Testis (tissue), 3 donors: ENCODE data around the gene CDKAL1. TPM values are rescaled to one million over a fixed set of nuclear protein-coding genes. Genes with fewer than 3 reads are reported as not detected.

Experiments used
- DNase-seq: peaks from one replicate; pipeline ENCODE4 v3.0.0-alpha.2; 2019
- H3K27ac ChIP-seq, 2 donors: fragments of 200-600 bp; sonication (generic); one replicate each; pipeline ENCODE4 v1.5.1; 2019
- H3K27me3 ChIP-seq: fragments of 200-600 bp; sonication (generic); one replicate; pipeline ENCODE4 v1.5.1; 2019
- H3K36me3 ChIP-seq: fragments of 200-600 bp; sonication (generic); one replicate; pipeline ENCODE4 v1.5.1; 2017; ENCODE audit warnings: low read depth; ENCODE audit errors: missing control alignments
- H3K4me1 ChIP-seq: fragments of 200-600 bp; sonication (generic); one replicate; pipeline ENCODE4 v1.5.1; 2019
- H3K4me3 ChIP-seq, 2 donors: fragments of 200-600 bp; sonication (generic); one replicate each; pipeline ENCODE4 v1.5.1; 2017 to 2019
- H3K9me3 ChIP-seq: fragments of 200-600 bp; sonication (generic); one replicate; pipeline ENCODE4 v1.5.1; 2017
- POLR2A ChIP-seq: fragments of 450-650 bp; IDR thresholded peaks from one replicate; pipeline ENCODE4 v1.6.1; 2017; ENCODE audit warnings: antibody characterized with exemption, mild to moderate bottlenecking, moderate library complexity
- WGBS, 2 donors: methylation state at CpG; one replicate each; pipeline ENCODE4 v1.1.5; 2018; 5-methylcytosine and 5-hydroxymethylcytosine counted together
- intact Hi-C: fragments of 100-400 bp; cut with DNase I; formaldehyde crosslinking; loops from one replicate; pipeline ENCODE4 v1.15.1; 2023; ENCODE audit warnings: low total_unique reads
- polyA plus RNA-seq: library from polyadenylated mRNA; stranded (reverse); fragments of 350-450 nt; fragmentation: Illumina TruSeq; extraction: RNeasy Lipid Tissue Mini Kit (QIAGEN cat#74804); gene quantifications from one replicate; pipeline ENCODE4 v1.2.3, GENCODE V29; 2014; ENCODE audit warnings: low read depth, low replicate concordance; ENCODE audit not compliant: insufficient read depth
- total RNA-seq, 2 donors: library from RNA; depleted of rRNA; stranded (reverse); fragments of >200 nt; gene quantifications; one replicate each; pipeline ENCODE4 v1.2.3, GENCODE V29; 2016
- TF ChIP-seq, protein P1 (sequence below), 3 experiments: fragments of 450-650 bp in 2 of 3; fragments of 200-600 bp in 1 of 3; sonication (generic) in 1 of 3; IDR thresholded peaks; one replicate each; pipeline ENCODE4 v1.5.1; 2016 to 2019; ENCODE audit warnings: antibody characterized with exemption in 3 of 3, mild to moderate bottlenecking in 2 of 3, moderate library complexity in 1 of 3

The CDKAL1 gene
- total and polyA plus RNA-seq, 3 donors from 2014 or later: 11.1 to 18.5 (median 16.1) TPM

DNA sequence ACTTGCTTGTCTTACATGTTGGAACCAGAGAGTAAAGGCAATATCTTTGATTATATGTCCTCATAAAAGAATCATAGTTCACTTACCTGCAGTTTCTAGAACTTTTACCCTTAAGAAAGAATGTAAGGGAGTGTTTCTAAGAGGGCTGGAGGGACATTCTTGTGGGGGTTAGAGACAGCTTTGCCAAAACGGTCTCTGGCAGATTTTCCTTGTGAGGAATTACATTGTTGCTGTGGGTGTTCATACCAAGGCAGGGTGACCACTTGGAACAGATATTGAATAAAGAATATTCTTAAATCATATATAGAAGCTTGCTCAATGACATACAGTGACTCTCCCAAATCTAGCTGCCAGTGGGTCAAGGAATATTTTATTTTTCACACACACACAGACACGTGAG, 541.7 kb downstream of the CDKAL1 start:
- DNase-seq: no peak
- Histone ChIP-seq H3K27me3 (no peaks in the 10 kb centered on the region), H3K9me3 (no peaks in the 10 kb centered on the region), H3K4me1 (no peaks in the 10 kb centered on the region), H3K36me3 (no peaks in the 10 kb centered on the region), H3K4me3 (no peak overlapping the region), H3K27ac (no peak overlapping the region)
- WGBS, 2 donors: 70 to 87% methylated on average over 2 of the region's 2 CpGs
- TF ChIP-seq POLR2A: no peak
- TF ChIP-seq, protein P1, sequence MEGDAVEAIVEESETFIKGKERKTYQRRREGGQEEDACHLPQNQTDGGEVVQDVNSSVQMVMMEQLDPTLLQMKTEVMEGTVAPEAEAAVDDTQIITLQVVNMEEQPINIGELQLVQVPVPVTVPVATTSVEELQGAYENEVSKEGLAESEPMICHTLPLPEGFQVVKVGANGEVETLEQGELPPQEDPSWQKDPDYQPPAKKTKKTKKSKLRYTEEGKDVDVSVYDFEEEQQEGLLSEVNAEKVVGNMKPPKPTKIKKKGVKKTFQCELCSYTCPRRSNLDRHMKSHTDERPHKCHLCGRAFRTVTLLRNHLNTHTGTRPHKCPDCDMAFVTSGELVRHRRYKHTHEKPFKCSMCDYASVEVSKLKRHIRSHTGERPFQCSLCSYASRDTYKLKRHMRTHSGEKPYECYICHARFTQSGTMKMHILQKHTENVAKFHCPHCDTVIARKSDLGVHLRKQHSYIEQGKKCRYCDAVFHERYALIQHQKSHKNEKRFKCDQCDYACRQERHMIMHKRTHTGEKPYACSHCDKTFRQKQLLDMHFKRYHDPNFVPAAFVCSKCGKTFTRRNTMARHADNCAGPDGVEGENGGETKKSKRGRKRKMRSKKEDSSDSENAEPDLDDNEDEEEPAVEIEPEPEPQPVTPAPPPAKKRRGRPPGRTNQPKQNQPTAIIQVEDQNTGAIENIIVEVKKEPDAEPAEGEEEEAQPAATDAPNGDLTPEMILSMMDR (IDR thresholded peaks at IDR 0.05): no peak
- intact Hi-C loops: no loop called here

DNA sequence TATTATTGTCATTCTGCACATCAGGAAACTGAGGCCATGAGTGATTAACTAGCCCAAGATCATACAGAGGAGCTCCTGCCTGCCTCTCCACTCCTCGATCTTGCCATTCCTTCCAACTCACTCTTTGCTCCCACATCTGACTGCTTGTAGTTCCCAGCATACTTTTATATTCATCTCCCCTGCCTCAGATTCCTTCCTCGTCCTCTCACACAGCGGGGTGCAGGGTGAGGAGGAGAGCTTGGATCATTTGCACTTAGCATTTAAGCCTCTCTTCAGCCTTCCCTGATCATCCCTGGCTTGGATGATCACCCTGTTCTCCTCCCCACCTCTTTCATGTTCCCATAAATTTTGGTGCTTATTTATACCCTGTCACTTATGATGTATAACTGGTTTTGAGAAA, 544.2 kb downstream of the CDKAL1 start:
- Histone ChIP-seq H3K4me1 (no peaks in the 10 kb centered on the region), H3K27me3 (no peaks in the 10 kb centered on the region), H3K36me3 (no peaks in the 10 kb centered on the region), H3K9me3 (no peaks in the 10 kb centered on the region), H3K4me3 (no peak overlapping the region), H3K27ac (no peak overlapping the region)
- intact Hi-C loops: no loop called here
- no peak for DNase-seq
- TF ChIP-seq, protein P1 (IDR thresholded peaks at IDR 0.05): no peak
- no peak for TF ChIP-seq POLR2A
- WGBS, 2 donors: 95 to 97% methylated on average over 3 of the region's 3 CpGs

DNA sequence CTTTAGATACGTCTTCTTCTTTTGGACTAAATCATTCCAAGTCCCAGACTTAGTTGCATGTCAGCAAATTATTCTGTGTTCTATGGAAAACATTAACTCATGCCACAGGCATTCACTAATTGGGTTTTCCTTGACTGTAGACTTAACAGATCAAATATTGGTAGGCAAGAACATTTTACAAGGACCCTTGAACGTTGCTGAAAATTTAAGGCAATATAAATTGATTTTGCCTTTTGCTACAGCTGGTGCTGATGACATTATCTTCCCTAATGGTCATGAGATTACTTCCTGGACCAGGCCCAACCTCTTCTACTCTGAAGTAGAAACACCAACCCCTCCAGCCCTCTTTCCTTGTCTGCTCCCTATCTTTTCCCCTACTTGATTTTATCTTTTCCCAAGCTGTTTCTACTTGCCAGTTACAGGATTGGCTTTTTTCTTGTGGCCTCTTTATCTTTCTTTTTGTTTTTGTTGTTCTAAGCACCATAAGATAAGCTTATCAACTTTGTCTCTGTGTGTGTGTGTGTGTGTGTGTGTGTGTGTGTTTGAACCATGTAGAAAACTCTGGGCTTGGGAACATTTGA, 545.3 kb downstream of the CDKAL1 start:
- Histone ChIP-seq H3K4me1 (no peaks in the 10 kb centered on the region), H3K9me3 (no peaks in the 10 kb centered on the region), H3K27me3 (no peaks in the 10 kb centered on the region), H3K27ac (no peak overlapping the region), H3K4me3 (no peak overlapping the region), H3K36me3 (no peaks in the 10 kb centered on the region)
- WGBS, 2 donors: 48 to 51% methylated on average over 2 of the region's 2 CpGs
- intact Hi-C loops: no loop called here
- DNase-seq: no peak
- TF ChIP-seq, protein P1 (IDR thresholded peaks at IDR 0.05): no peak
- TF ChIP-seq POLR2A: no peak

DNA sequence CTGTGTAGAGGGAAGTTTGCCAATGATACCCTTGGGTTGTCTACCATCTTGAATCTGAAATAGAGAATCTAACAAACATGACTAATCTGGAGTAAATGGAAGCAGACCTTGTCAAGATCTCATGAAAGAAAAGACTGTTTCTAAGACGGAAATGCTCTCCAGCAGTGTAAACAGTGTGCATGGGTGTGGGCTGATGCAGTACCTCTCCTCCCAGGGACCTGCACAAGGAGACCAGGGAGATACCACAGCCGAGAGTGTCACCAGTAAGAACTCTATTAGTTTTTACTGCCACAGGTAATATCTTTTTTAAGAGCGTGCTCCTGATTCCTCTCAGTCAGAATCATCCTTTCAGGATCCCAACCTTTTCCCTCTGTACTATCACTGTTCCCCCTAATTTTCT, 546.0 kb downstream of the CDKAL1 start:
- DNase-seq: no peak
- Histone ChIP-seq H3K36me3 (no peaks in the 10 kb centered on the region), H3K27me3 (no peaks in the 10 kb centered on the region), H3K9me3 (no peaks in the 10 kb centered on the region), H3K4me3 (no peak overlapping the region), H3K4me1 (no peaks in the 10 kb centered on the region), H3K27ac (no peak overlapping the region)
- TF ChIP-seq, protein P1 (IDR thresholded peaks at IDR 0.05): no peak
- no peak for TF ChIP-seq POLR2A
- intact Hi-C loops: no loop called here
- 92 to 97% methylated on average over 3 of the region's 3 CpGs for WGBS, 2 donors

DNA sequence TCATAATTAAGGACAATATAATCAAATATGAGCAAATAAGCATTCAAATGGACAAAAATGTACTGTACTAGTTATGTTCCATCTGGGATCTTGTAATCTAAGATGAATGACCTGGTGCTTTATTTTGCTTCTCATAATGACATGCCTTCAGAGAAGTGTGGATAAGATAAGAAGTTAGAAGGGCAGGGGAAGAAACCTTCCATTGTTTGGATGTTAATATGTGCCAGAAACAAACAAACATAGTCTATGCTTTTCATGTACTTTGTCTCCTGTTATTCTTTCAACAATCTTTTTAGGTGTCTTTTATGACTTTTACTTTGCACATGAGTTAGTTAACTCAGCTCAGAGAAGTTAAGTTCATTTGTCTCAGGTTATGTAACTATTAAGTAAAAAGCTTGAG, 547.8 kb downstream of the CDKAL1 start:
- Histone ChIP-seq H3K4me1 (no peaks in the 10 kb centered on the region), H3K9me3 (no peaks in the 10 kb centered on the region), H3K36me3 (no peaks in the 10 kb centered on the region), H3K27me3 (no peaks in the 10 kb centered on the region), H3K4me3 (no peak overlapping the region), H3K27ac (no peak overlapping the region)
- intact Hi-C loops: no loop called here
- DNase-seq: no peak
- TF ChIP-seq, protein P1 (IDR thresholded peaks at IDR 0.05): no peak
- no peak for TF ChIP-seq POLR2A
